Pulmonary artery endothelial cell (primary cell): ENCODE results near the gene CENPV. TPM values are rescaled to one million over a fixed set of nuclear protein-coding genes. Genes with fewer than 3 reads are reported as not detected.

ENCODE experiments used
- DNase-seq: peaks from one replicate; pipeline ENCODE4 v3.0.0-alpha.2; 2011; ENCODE audit warnings: low read depth, low spot score
- total RNA-seq: library from RNA; depleted of rRNA; stranded (reverse); fragments of >200 nt; gene quantifications from 2 replicates; pipeline ENCODE4 v1.2.3, GENCODE V29; 2014

The CENPV gene
- total RNA-seq, 1 donor from 2014 or later, result 51.0 TPM

- no peak for DNase-seq
Measured at GRCh38 chr17:16361874-16362273, 8.6 kb upstream of the CENPV start.

- no peak for DNase-seq
Measured at GRCh38 chr17:16358394-16358793, 5.1 kb upstream of the CENPV start.

GRCh38 chr17:16354585-16354984, 1.3 kb upstream of the CENPV start:
- DNase-seq, result no peak

- no peak for DNase-seq
Measured at GRCh38 chr17:16352667-16353316, 477 bp downstream of the CENPV start.

GRCh38 chr17:16352303-16352666, 984 bp downstream of the CENPV start:
- no peak for DNase-seq

- no peak for DNase-seq
Measured at GRCh38 chr17:16351831-16352230, 1.4 kb downstream of the CENPV start.

GRCh38 chr17:16349431-16349830, 3.8 kb downstream of the CENPV start:
- DNase-seq, result no peak

- no peak for DNase-seq
Measured at GRCh38 chr17:16348586-16348985, 4.7 kb downstream of the CENPV start.

GRCh38 chr17:16346721-16347271, 6.5 kb downstream of the CENPV start:
- no peak for DNase-seq

GRCh38 chr17:16345565-16345964, 7.7 kb downstream of the CENPV start:
- no peak for DNase-seq

- no peak for DNase-seq
Measured at GRCh38 chr17:16343569-16343968, 9.7 kb downstream of the CENPV start.

- peak; percentile 81 for DNase-seq
Measured at GRCh38 chr17:16342979-16343378, 10.3 kb downstream of the CENPV start.

- DNase-seq, result no peak
Measured at GRCh38 chr17:16339959-16340358, 13.3 kb downstream of the CENPV start.

GRCh38 chr17:16339402-16339801, 13.9 kb downstream of the CENPV start:
- DNase-seq, result no peak

- no peak for DNase-seq
Measured at GRCh38 chr17:16338391-16338790, 14.9 kb downstream of the CENPV start.

- no peak for DNase-seq
Measured at GRCh38 chr17:16329519-16330271, 23.6 kb downstream of the CENPV start.

GRCh38 chr17:16328997-16329396, 24.3 kb downstream of the CENPV start:
- no peak for DNase-seq

- no peak for DNase-seq
Measured at GRCh38 chr17:16327018-16327417, 26.3 kb downstream of the CENPV start.

GRCh38 chr17:16325964-16326363, 27.3 kb downstream of the CENPV start:
- no peak for DNase-seq

GRCh38 chr17:16322636-16323035, 30.6 kb downstream of the CENPV start:
- no peak for DNase-seq

GRCh38 chr17:16319969-16320368, 33.3 kb downstream of the CENPV start:
- DNase-seq, result no peak

- no peak for DNase-seq
Measured at GRCh38 chr17:16314859-16315258, 38.4 kb downstream of the CENPV start.

GRCh38 chr17:16314189-16314588, 39.1 kb downstream of the CENPV start:
- DNase-seq, result no peak
